ENCODE results near the gene MEIG1. TPM values are rescaled to one million over a fixed set of nuclear protein-coding genes. Genes with fewer than 3 reads are reported as not detected.

The MEIG1 gene
- total RNA-seq, 1 experiment from 2014 or later: not detected

- H3K27me3 ChIP-seq (replicated peaks; ENCODE audit: control insufficient read depth, insufficient read depth, low read length): no peaks in the 10 kb centered on the region
- peaks cover 12% of the 10 kb centered on the region for H3K36me3 ChIP-seq (ENCODE audit: control insufficient read depth, insufficient read depth, low read length)
- POLR2A ChIA-PET: no interaction called here
- H3K36me3 Mint-ChIP-seq (ENCODE audit: insufficient read depth, unreplicated experiment): peaks cover 93% of the 10 kb centered on the region
- TF ChIP-seq CTCF (IDR thresholded peaks at IDR 0.05; ENCODE audit: insufficient read depth in 1 of 2, low read depth in 1 of 2, low read length in 1 of 2, severe bottlenecking in 1 of 2, unreplicated experiment in 1 of 2): no peak
- H3K4me3 ChIP-seq (ENCODE audit: low read depth, low read length): no peak overlapping the region
- no peak for DNase-seq
- H3K4me1 Mint-ChIP-seq (ENCODE audit: low read depth, unreplicated experiment): peaks cover 14% of the 10 kb centered on the region
- no peaks in the 10 kb centered on the region for H3K9me3 Mint-ChIP-seq (ENCODE audit: unreplicated experiment)
- H3K27me3 Mint-ChIP-seq (ENCODE audit: insufficient read depth, unreplicated experiment): no peaks in the 10 kb centered on the region
- intact Hi-C loops (cut with micrococcal nuclease; ENCODE audit: unreplicated experiment): no loop called here
- CTCF ChIA-PET: no interaction called here
- H3K4me1 ChIP-seq: peaks cover 8% of the 10 kb centered on the region; the same call in 1 of the 2 replicates
- no peak overlapping the region for H3K4me3 Mint-ChIP-seq (ENCODE audit: unreplicated experiment)
- H3K9me3 ChIP-seq: no peaks in the 10 kb centered on the region
- no TSS peak for BruUV-seq (replicated peaks)
- no peak overlapping the region for H3K27ac Mint-ChIP-seq (ENCODE audit: unreplicated experiment)
Measured at GRCh38 chr10:14924013-14924412, 35.2 kb upstream of the MEIG1 start.

DNA sequence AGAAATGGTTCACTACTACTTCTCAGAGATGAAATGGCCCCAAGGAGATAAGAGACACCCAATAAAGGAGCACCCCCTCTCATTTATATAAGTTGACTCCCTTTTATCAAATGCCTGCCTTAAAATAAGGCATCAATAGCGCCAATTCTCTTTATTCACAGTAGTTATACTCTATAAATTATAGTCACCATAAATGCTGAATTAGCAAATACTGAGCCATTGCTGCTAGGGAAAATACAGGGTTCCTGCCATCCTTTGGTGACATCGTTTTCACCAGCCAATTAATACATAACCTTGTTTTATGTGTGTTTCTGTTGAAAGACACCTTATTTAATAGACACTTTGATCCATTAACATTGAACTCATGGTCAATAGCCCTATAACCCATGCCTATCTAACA lies 33.9 kb upstream of the MEIG1 start:
- Histone ChIP-seq H3K4me1 (peaks cover 8% of the 10 kb centered on the region; the same call in 1 of the 2 replicates), H3K4me3 (ENCODE audit: low read depth, low read length) (no peak overlapping the region), H3K9me3 (no peaks in the 10 kb centered on the region), H3K36me3 (ENCODE audit: control insufficient read depth, insufficient read depth, low read length) (peaks cover 10% of the 10 kb centered on the region), H3K27me3 (replicated peaks; ENCODE audit: control insufficient read depth, insufficient read depth, low read length) (no peaks in the 10 kb centered on the region)
- peaks cover 14% of the 10 kb centered on the region for H3K4me1 Mint-ChIP-seq (ENCODE audit: low read depth, unreplicated experiment)
- BruUV-seq (replicated peaks): no TSS peak
- ChIA-PET POLR2A (no interaction called here), CTCF (no interaction called here)
- H3K4me3 Mint-ChIP-seq (ENCODE audit: unreplicated experiment): no peak overlapping the region
- H3K36me3 Mint-ChIP-seq (ENCODE audit: insufficient read depth, unreplicated experiment): peaks cover 93% of the 10 kb centered on the region
- H3K27me3 Mint-ChIP-seq (ENCODE audit: insufficient read depth, unreplicated experiment): no peaks in the 10 kb centered on the region
- no peaks in the 10 kb centered on the region for H3K9me3 Mint-ChIP-seq (ENCODE audit: unreplicated experiment)
- intact Hi-C loops (cut with micrococcal nuclease; ENCODE audit: unreplicated experiment): no loop called here
- no peak for TF ChIP-seq CTCF (IDR thresholded peaks at IDR 0.05; ENCODE audit: insufficient read depth in 1 of 2, low read depth in 1 of 2, low read length in 1 of 2, severe bottlenecking in 1 of 2, unreplicated experiment in 1 of 2)
- DNase-seq: no peak
- no peak overlapping the region for H3K27ac Mint-ChIP-seq (ENCODE audit: unreplicated experiment)

- ChIA-PET CTCF (no interaction called here), POLR2A (no interaction called here)
- Mint-ChIP-seq H3K4me1 (ENCODE audit: low read depth, unreplicated experiment) (peaks cover 14% of the 10 kb centered on the region), H3K27ac (ENCODE audit: unreplicated experiment) (peak overlapping the region; percentile 71), H3K36me3 (ENCODE audit: insufficient read depth, unreplicated experiment) (peaks cover 93% of the 10 kb centered on the region), H3K9me3 (ENCODE audit: unreplicated experiment) (no peaks in the 10 kb centered on the region), H3K4me3 (ENCODE audit: unreplicated experiment) (no peak overlapping the region), H3K27me3 (ENCODE audit: insufficient read depth, unreplicated experiment) (no peaks in the 10 kb centered on the region)
- Histone ChIP-seq H3K27me3 (replicated peaks; ENCODE audit: control insufficient read depth, insufficient read depth, low read length) (no peaks in the 10 kb centered on the region), H3K9me3 (no peaks in the 10 kb centered on the region), H3K4me3 (ENCODE audit: low read depth, low read length) (no peak overlapping the region), H3K4me1 (peaks cover 8% of the 10 kb centered on the region; the same call in 1 of the 2 replicates), H3K36me3 (ENCODE audit: control insufficient read depth, insufficient read depth, low read length) (peaks cover 10% of the 10 kb centered on the region)
- intact Hi-C loops (cut with micrococcal nuclease; ENCODE audit: unreplicated experiment): loop anchor here (1.0 kb wide), 1 partner anchor 180 kb away; no protein-coding TSS in a partner anchor
- no TSS peak for BruUV-seq (replicated peaks)
- DNase-seq: peak; percentile 60 to 63
- TF ChIP-seq CTCF (IDR thresholded peaks at IDR 0.05; ENCODE audit: insufficient read depth in 1 of 2, low read depth in 1 of 2, low read length in 1 of 2, severe bottlenecking in 1 of 2, unreplicated experiment in 1 of 2): no peak
Measured at GRCh38 chr10:14926061-14926470, 33.1 kb upstream of the MEIG1 start.
